Adrenal gland (tissue), 19 donors: ENCODE data around the gene PEAK1. TPM values are rescaled to one million over a fixed set of nuclear protein-coding genes. Genes with fewer than 3 reads are reported as not detected.

Experiments used
- DNase-seq, 7 donors: peaks; one replicate each; pipeline ENCODE4 v3.0.0-alpha.2; 2019 to 2020
- H3K27ac ChIP-seq, 5 donors: fragments of 200-600 bp; sonication (generic) in 4 of 5; 1 replicate in 3 of 5; 2 replicates in 2 of 5; pipeline versions ENCODE4 v1.5.1 to v1.8.0; 2016 to 2020; ENCODE audit warnings: mild to moderate bottlenecking in 1 of 5
- H3K27me3 ChIP-seq: fragments of 200-600 bp; 2 replicates; pipeline ENCODE4 v1.8.0; 2021
- H3K36me3 ChIP-seq, 2 donors: fragments of 200-600 bp; replicated peaks in 1 of 2; 1 replicate in 1 of 2; 2 replicates in 1 of 2; pipeline versions ENCODE4 v1.5.1 to v1.8.0; 2018 to 2022
- H3K4me1 ChIP-seq, 2 donors: fragments of 200-600 bp; replicated peaks in 1 of 2; 1 replicate in 1 of 2; 2 replicates in 1 of 2; pipeline versions ENCODE4 v1.5.1 to v1.8.0; 2018 to 2021
- H3K4me3 ChIP-seq, 4 donors: fragments of 200-600 bp; sonication (generic) in 3 of 4; one replicate each; pipeline ENCODE4 v1.5.1; 2016 to 2018
- H3K9me3 ChIP-seq, 3 donors: fragments of 200-600 bp; sonication (generic) in 1 of 3; replicated peaks in 1 of 3; 1 replicate in 2 of 3; 2 replicates in 1 of 3; pipeline versions ENCODE4 v1.5.1 to v1.8.0; 2016 to 2021
- CTCF ChIP-seq, 6 experiments: fragments of 450-650 bp in 4 of 6; fragments of 200-600 bp in 2 of 6; sonication (generic) in 1 of 6; IDR thresholded peaks; 1 replicate in 5 of 6; 2 replicates in 1 of 6; pipeline versions ENCODE4 v1.5.1 to v1.8.0; 2016 to 2021; ENCODE audit warnings: antibody characterized with exemption in 6 of 6, mild to moderate bottlenecking in 2 of 6, moderate library complexity in 1 of 6
- POLR2A ChIP-seq, 2 donors: fragments of 450-650 bp; IDR thresholded peaks; one replicate each; pipeline ENCODE4 v1.6.1; 2017; ENCODE audit warnings: antibody characterized with exemption in 2 of 2, mild to moderate bottlenecking in 2 of 2, moderate library complexity in 1 of 2
- WGBS, 4 donors: extraction: QIAGEN DNeasy Blood & Tissue Kit in 2 of 4; methylation state at CpG; one replicate each; pipeline versions ENCODE4 v1.1.5 to v1.1.7; 2013 to 2017; 5-methylcytosine and 5-hydroxymethylcytosine counted together
- intact Hi-C, 2 donors: fragments of 100-400 bp; cut with DNase I; formaldehyde crosslinking; loops; one replicate each; pipeline versions ENCODE4 v1.14.1 to v1.15.0; 2022 to 2023
- long read RNA-seq, 10 donors: library from polyadenylated mRNA in 3 of 10; unstranded in 2 of 10; stranded (forward) in 1 of 10; transcript quantifications; one replicate each; pipeline ENCODE4 v2.0.0 and lab custom pipeline, GENCODE V29; 2021 to 2026
- polyA plus RNA-seq, 3 donors: library from polyadenylated mRNA; stranded (reverse); fragments of 200-250 nt in 2 of 3; fragments of 350-450 nt in 1 of 3; fragmentation: Illumina TruSeq in 1 of 3; extraction: RNeasy Lipid Tissue Mini Kit (QIAGEN cat#74804) in 1 of 3; gene quantifications; one replicate each; pipeline ENCODE4 v1.2.3, GENCODE V29; 2013 to 2014
- total RNA-seq, 9 donors: library from RNA; depleted of rRNA in 4 of 9; stranded (reverse); fragments of >200 nt in 4 of 9; fragments of 120-200 nt in 1 of 9; fragmentation: NEBNext Ultra II Directional in 1 of 9; extraction: Animal tissue kit (Norgen Biotek cat#: 25700) in 1 of 9; gene quantifications; one replicate each; pipeline versions ENCODE4 v1.1.0 to v1.2.4, GENCODE V29; 2013 to 2023
- donor health status: healthy with polysubstance abuse.
- donor health status: Bipolar disorder and iron deficiency.
- donor health status: DM: yes; HTN: yes; CAD: no.
- donor health status: DM: no; HTN: no; CAD: no.
- donor health status: DM: no; HTN: no; CAD: no.
- donor health status: DM: yes; HTN: yes; CAD: no.

The PEAK1 gene
- total RNA-seq (10 to 100 TPM; 21.6 to 68.4 (median 29.7) TPM), polyA plus RNA-seq (10 to 100 TPM in 2 of 3 donors, 1 to 10 TPM in 1; 3.1 to 13.0 (median 10.6) TPM)
- long read RNA-seq, donor 1 = 0 reads
- long read RNA-seq, donor 2 = 0 reads
- long read RNA-seq, donor 3 = 0 reads
- long read RNA-seq, donor 4, full-length matches to known transcripts = 1 of 4 reads
- long read RNA-seq, donor 4, partial matches to known transcripts = 0 of 4 reads
- long read RNA-seq, donor 4, other reads (novel, unspliced or antisense) = 3 of 4 reads
- long read RNA-seq, donor 5, partial matches to known transcripts = 0 of 6 reads
- long read RNA-seq, donor 5, other reads (novel, unspliced or antisense) = 6 of 6 reads
- long read RNA-seq, donor 6, partial matches to known transcripts = 0 of 1 reads
- long read RNA-seq, donor 6, other reads (novel, unspliced or antisense) = 1 of 1 reads
- long read RNA-seq, donor 7 = 0 reads
- long read RNA-seq, donor 8 = 0 reads
- long read RNA-seq, donor 9, partial matches to known transcripts = 0 of 1 reads
- long read RNA-seq, donor 9, other reads (novel, unspliced or antisense) = 0 of 1 reads
- long read RNA-seq, donor 10 = 0 reads

DNA sequence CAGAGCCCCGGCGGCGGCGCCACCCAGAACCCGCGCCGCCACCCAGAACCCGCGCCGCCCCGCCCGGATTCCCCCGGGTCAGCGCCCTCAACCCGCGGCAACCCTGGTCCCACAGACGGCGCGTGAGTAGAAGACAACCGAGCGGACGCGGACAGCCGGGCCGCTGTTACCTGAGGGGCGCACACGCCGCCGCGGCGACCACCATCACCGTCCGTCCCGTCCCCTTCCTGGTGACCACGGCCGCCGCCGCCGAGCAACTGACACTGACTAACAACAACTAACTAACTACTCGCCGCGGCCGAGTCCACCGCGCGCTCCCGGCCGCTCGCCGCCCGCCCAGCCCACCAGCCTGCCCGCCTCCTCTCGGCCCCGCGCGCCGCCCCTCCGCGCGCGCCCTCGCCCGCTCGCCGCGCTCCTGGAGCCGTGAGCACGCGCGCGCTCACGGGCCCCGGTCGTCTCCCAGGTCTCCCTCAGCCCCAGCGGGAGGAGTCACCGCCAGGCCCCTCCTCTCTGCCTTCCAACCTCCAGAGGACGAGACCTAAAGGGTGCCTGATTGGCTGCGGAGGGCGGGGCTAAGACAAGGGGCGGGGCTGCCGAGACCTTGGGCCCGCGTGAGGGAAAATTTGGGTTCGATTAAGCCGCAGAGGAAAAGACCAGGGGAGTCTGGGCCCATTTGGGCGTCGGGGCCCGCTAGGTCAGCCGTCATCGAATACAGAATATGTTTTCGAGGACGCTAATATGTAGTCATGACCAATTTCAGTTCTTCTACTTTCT lies at the start of gene PEAK1:
Gene PEAK1 (minus strand): TSS at position 269 of the 774 bp plus-strand sequence. CDS start 238,178 bp downstream, outside the sequence.
- Histone ChIP-seq H3K27me3 (no peaks in the 10 kb centered on the region), H3K27ac (peak within 1 kb of the TSS; percentile 86 to 97 (median 93)), H3K9me3 (no peaks in the 10 kb centered on the region), H3K4me3 (peak within 1 kb of the TSS; percentile 7 to 95 (median 82)), H3K36me3 (no peaks in the 10 kb centered on the region), H3K4me1 (peaks cover 22 to 71% of the 10 kb centered on the region in 2 donors)
- WGBS, 4 donors = 0 to 1% (median 0%) methylated on average over 15 to 92 of the region's 92 CpGs
- DNase-seq = peak; percentile 99 to 100 (median 100)
- peak; percentile 83 to 88 for TF ChIP-seq POLR2A (IDR thresholded peaks at IDR 0.05)
- peak in 1 of 6 experiments; percentile 9 for TF ChIP-seq CTCF (IDR thresholded peaks at IDR 0.05)
- intact Hi-C loops = loop anchor here in 1 of 2 donors (5.0 kb wide), 1 partner anchor 77 kb away; no protein-coding TSS in a partner anchor

DNA sequence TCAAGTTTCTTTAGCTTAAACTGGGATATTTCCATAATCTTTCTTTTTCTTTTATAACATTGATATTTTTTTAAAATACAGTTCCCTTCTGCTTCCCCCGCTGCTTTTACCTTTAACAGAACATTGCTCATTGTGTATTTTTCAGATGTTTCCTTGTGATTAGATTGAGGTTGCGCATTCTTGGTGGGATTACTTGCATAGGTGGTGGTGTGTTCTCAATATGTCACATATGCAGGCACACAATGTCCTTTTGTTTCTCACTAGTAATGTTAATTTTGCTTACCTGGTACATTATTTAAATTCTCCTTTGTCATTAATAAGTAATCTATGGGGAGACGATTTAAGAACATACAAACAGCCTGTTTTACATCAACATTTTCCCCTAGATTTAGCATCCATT lies 49.0 kb upstream of the PEAK1 start:
- TF ChIP-seq CTCF (IDR thresholded peaks at IDR 0.05) (no peak), POLR2A (IDR thresholded peaks at IDR 0.05) (no peak)
- intact Hi-C loops = no loop called here

DNA sequence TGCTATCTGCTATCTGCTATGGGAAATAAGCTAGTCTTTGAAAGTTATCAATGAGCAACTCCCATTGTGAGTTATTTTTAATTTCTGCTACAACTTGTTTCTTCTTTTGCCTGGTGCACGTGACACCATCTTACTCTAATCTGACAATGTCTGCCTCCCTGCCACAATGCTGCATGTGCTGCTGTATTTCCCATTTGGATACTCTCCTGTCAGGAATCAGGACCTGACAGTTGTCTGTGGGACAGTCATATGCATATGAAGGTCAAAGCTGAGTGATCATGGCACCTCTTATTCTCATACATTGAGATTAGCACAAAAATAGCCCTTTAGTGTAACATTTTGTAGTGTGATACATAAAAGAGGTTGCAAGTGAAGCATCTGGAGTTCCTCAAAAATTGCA lies 46.6 kb upstream of the PEAK1 start:
- H3K9me3 ChIP-seq = no peaks in the 10 kb centered on the region
- peaks cover 0 to 35% of the 10 kb centered on the region in 2 donors for H3K36me3 ChIP-seq
- no peaks in the 10 kb centered on the region for H3K27me3 ChIP-seq
- DNase-seq = no peak
- intact Hi-C loops = no loop called here
- no peaks in the 10 kb centered on the region for H3K4me1 ChIP-seq
- H3K4me3 ChIP-seq = no peak overlapping the region
- 91 to 94% (median 93%) methylated on average over 1 of the region's 1 CpG for WGBS, 4 donors
- TF ChIP-seq CTCF (IDR thresholded peaks at IDR 0.05) (no peak), POLR2A (IDR thresholded peaks at IDR 0.05) (no peak)
- no peak overlapping the region for H3K27ac ChIP-seq

More for the DNA sequence above, 49.0 kb upstream of the PEAK1 start:
- peaks cover 0 to 50% of the 10 kb centered on the region in 2 donors for H3K36me3 ChIP-seq
- H3K27me3 ChIP-seq = no peaks in the 10 kb centered on the region
- no peak overlapping the region for H3K27ac ChIP-seq
- 92 to 96% (median 95%) methylated on average over 3 of the region's 3 CpGs for WGBS, 4 donors
- H3K9me3 ChIP-seq = no peaks in the 10 kb centered on the region
- H3K4me3 ChIP-seq = no peak overlapping the region
- DNase-seq = no peak
- H3K4me1 ChIP-seq = no peaks in the 10 kb centered on the region
